SK-N-SH treated with all-trans-retinoic acid at 6 μM for 48 hours (cell line): Measurements from ENCODE around the gene AUTS2.

Source experiments
- ARNTL ChIP-seq: fragments of 450-650 bp; formaldehyde crosslinking; IDR thresholded peaks from 2 replicates; pipeline ENCODE4 v1.5.0; 2020; ENCODE audit warnings: low read depth, mild to moderate bottlenecking, moderate library complexity, borderline replicate concordance
- BACH2 ChIP-seq: fragments of 250-450 bp; sonication (Bioruptor Pico); IDR thresholded peaks from 2 replicates; pipeline ENCODE4 v1.9.0; 2021; ENCODE audit warnings: mild to moderate bottlenecking, borderline replicate concordance
- ESRRG ChIP-seq: fragments of 250-450 bp; sonication (Bioruptor Pico); IDR thresholded peaks from 2 replicates; pipeline ENCODE4 v1.6.1; 2021; ENCODE audit warnings: mild to moderate bottlenecking
- SNAI2 ChIP-seq: fragments of 250-450 bp; sonication (Bioruptor Pico); IDR thresholded peaks from 2 replicates; pipeline ENCODE4 v1.5.0; 2020; ENCODE audit warnings: mild to moderate bottlenecking, moderate library complexity
- TCF4 ChIP-seq: fragments of 250-450 bp; sonication (Bioruptor Pico); IDR thresholded peaks from 2 replicates; pipeline ENCODE4 v1.8.0; 2021; ENCODE audit warnings: mild to moderate bottlenecking, moderate library complexity, borderline replicate concordance
- ZFP3 ChIP-seq: fragments of 250-450 bp; sonication (Bioruptor Pico); IDR thresholded peaks from 2 replicates; pipeline ENCODE4 v1.5.0; 2020; ENCODE audit warnings: mild to moderate bottlenecking, moderate library complexity
- ZNF70 ChIP-seq: fragments of 450-650 bp; formaldehyde crosslinking; IDR thresholded peaks from 2 replicates; pipeline ENCODE4 v1.5.0; 2020; ENCODE audit warnings: mild to moderate bottlenecking, moderate library complexity
- TF ChIP-seq, protein P1 (sequence below): fragments of 250-450 bp; sonication (Bioruptor Pico); IDR thresholded peaks from 2 replicates; pipeline ENCODE4 v1.8.0; 2020; ENCODE audit warnings: mild to moderate bottlenecking, moderate library complexity, borderline replicate concordance

DNA sequence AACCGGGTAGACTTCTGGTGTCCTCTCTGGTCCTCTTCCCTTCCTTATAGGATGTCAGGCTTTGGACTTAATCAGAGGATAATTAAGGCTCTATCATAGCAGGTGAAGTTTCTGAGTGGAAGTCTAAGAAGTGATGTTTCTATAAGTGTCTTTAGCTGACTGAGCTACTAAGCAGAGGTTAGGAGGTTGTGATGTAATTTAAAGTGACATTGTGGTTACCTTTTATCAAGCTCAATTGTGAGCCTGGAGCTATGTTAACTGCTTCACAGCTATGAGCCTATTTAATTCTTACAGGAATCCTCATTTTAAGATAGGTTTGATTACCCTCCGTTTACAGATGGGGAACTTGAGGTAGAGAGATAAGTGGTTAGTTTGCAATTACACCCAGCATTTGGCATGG is 365.1 kb downstream of the AUTS2 start:
- TF ChIP-seq ARNTL (CRISPR knock-in tag) = no peak
- TF ChIP-seq SNAI2 = no peak
- no peak for TF ChIP-seq ZNF70
- no peak for TF ChIP-seq ZFP3 (CRISPR knock-in tag)
- no peak for TF ChIP-seq BACH2
- TF ChIP-seq, protein P1, sequence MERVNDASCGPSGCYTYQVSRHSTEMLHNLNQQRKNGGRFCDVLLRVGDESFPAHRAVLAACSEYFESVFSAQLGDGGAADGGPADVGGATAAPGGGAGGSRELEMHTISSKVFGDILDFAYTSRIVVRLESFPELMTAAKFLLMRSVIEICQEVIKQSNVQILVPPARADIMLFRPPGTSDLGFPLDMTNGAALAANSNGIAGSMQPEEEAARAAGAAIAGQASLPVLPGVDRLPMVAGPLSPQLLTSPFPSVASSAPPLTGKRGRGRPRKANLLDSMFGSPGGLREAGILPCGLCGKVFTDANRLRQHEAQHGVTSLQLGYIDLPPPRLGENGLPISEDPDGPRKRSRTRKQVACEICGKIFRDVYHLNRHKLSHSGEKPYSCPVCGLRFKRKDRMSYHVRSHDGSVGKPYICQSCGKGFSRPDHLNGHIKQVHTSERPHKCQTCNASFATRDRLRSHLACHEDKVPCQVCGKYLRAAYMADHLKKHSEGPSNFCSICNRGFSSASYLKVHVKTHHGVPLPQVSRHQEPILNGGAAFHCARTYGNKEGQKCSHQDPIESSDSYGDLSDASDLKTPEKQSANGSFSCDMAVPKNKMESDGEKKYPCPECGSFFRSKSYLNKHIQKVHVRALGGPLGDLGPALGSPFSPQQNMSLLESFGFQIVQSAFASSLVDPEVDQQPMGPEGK = no peak
- TF ChIP-seq TCF4 (CRISPR knock-in tag) = no peak
- TF ChIP-seq ESRRG (CRISPR knock-in tag) = no peak
